Parathyroid adenoma (tissue), 2 donors: ENCODE measurements around the gene NAP1L1.
A peak's percentile ranks its signal among the peaks of the same experiment; 100 is the strongest.

Experiments used
- H2AFZ ChIP-seq: fragments of 300-600 bp; sonication (generic); one replicate; pipeline ENCODE4 v1.7.0; 2017; ENCODE audit warnings: antibody characterized with exemption, mild to moderate bottlenecking
- H3K27ac ChIP-seq: fragments of 300-600 bp; sonication (generic); one replicate; pipeline ENCODE4 v1.7.0; 2017
- H3K27me3 ChIP-seq: fragments of 300-600 bp; sonication (generic); one replicate; pipeline ENCODE4 v1.7.0; 2017; ENCODE audit warnings: low read length; ENCODE audit not compliant: control insufficient read depth, insufficient read depth
- H3K36me3 ChIP-seq: fragments of 300-600 bp; sonication (generic); one replicate; pipeline ENCODE4 v1.7.0; 2017; ENCODE audit warnings: low read length; ENCODE audit not compliant: control insufficient read depth, insufficient read depth
- H3K4me1 ChIP-seq: fragments of 300-600 bp; sonication (generic); one replicate; pipeline ENCODE4 v1.7.0; 2017; ENCODE audit warnings: control low read depth
- H3K4me2 ChIP-seq: fragments of 300-600 bp; sonication (generic); one replicate; pipeline ENCODE4 v1.7.0; 2017; ENCODE audit warnings: low read length
- H3K4me3 ChIP-seq: fragments of 300-600 bp; sonication (generic); one replicate; pipeline ENCODE4 v1.7.0; 2017; ENCODE audit warnings: low read depth, low read length
- H3K79me2 ChIP-seq: fragments of 300-600 bp; sonication (generic); one replicate; pipeline ENCODE4 v1.7.0; 2017; ENCODE audit warnings: control low read depth
- H3K9ac ChIP-seq: fragments of 300-600 bp; sonication (generic); one replicate; pipeline ENCODE4 v1.7.0; 2017; ENCODE audit warnings: mild to moderate bottlenecking
- H3K9me3 ChIP-seq: fragments of 300-600 bp; sonication (generic); one replicate; pipeline ENCODE4 v1.7.0; 2017; ENCODE audit warnings: low read length; ENCODE audit not compliant: control insufficient read depth
- TF ChIP-seq, protein P1 (sequence below): fragments of 300-600 bp; sonication (generic); IDR thresholded peaks from one replicate; pipeline ENCODE4 v1.7.0; 2017; ENCODE audit warnings: antibody characterized with exemption, mild to moderate bottlenecking
- donor health status: primary hyperparathyroidism.

Gene NAP1L1

DNA sequence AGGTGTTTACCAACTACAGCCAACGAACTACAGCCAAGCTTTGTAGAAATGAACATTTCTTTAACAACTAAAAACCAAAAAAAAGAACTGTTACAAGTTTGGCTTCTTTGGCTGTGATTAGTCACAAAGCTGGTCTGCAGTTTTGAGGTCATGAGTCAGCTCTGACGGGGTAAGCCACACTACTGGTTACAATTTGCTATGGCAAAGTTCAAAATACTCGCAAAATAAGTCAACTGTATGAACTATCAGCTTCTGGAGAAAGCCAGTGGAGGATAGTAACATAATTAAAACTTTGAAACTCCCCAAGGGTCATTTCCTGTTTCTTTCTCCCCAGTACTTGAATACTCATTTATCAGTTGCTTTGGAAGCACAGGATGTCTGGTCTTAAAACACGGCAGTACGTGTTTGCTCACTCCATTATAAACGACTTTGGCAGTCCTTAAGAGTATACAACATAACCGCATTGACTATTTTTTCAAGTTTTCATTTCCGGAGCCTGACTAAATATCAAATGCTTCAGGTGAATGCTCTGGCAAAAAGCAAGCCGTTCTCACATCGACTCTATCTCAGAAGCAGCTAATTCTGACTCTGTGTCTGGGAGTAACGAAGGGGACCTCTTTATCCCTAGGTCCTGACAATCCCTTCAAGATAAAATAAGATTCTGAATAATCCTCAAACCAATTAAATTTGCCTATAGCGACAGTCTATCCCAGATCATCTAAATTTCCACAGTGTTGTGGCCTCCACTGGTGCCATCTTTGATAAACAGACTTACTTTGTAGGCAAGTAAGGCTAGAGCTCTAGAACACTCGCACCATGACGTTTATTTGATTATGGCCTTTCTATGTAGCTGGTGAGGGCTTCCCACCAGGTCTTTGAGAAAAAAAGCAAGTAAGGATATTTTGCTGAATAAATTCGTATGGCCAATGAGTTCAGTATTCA is 63.5 kb downstream of the NAP1L1 start:
- Histone ChIP-seq H3K9me3 (no peaks in the 10 kb centered on the region), H3K27me3 (no peaks in the 10 kb centered on the region), H3K4me2 (no peak overlapping the region), H3K36me3 (no peaks in the 10 kb centered on the region), H3K79me2 (no peaks in the 10 kb centered on the region), H3K4me3 (no peak overlapping the region), H3K4me1 (no peaks in the 10 kb centered on the region), H2AFZ (no peak overlapping the region), H3K27ac (peak overlapping the region; percentile 20), H3K9ac (no peak overlapping the region)
- TF ChIP-seq, protein P1, sequence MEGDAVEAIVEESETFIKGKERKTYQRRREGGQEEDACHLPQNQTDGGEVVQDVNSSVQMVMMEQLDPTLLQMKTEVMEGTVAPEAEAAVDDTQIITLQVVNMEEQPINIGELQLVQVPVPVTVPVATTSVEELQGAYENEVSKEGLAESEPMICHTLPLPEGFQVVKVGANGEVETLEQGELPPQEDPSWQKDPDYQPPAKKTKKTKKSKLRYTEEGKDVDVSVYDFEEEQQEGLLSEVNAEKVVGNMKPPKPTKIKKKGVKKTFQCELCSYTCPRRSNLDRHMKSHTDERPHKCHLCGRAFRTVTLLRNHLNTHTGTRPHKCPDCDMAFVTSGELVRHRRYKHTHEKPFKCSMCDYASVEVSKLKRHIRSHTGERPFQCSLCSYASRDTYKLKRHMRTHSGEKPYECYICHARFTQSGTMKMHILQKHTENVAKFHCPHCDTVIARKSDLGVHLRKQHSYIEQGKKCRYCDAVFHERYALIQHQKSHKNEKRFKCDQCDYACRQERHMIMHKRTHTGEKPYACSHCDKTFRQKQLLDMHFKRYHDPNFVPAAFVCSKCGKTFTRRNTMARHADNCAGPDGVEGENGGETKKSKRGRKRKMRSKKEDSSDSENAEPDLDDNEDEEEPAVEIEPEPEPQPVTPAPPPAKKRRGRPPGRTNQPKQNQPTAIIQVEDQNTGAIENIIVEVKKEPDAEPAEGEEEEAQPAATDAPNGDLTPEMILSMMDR = no peak

- Histone ChIP-seq H3K4me3 (no peak overlapping the region), H3K27ac (no peak overlapping the region), H3K9me3 (no peaks in the 10 kb centered on the region), H3K36me3 (no peaks in the 10 kb centered on the region), H3K27me3 (no peaks in the 10 kb centered on the region), H2AFZ (no peak overlapping the region), H3K4me1 (no peaks in the 10 kb centered on the region), H3K4me2 (no peak overlapping the region), H3K79me2 (no peaks in the 10 kb centered on the region), H3K9ac (no peak overlapping the region)
- TF ChIP-seq, protein P1 = no peak
These were observed 64.2 kb downstream of the NAP1L1 start for GRCh38 chr12:76020281-76020680.

GRCh38 chr12:76018672-76019071 is 65.8 kb downstream of the NAP1L1 start:
- H3K4me1 ChIP-seq = no peaks in the 10 kb centered on the region
- H3K79me2 ChIP-seq = no peaks in the 10 kb centered on the region
- no peaks in the 10 kb centered on the region for H3K27me3 ChIP-seq
- H3K9me3 ChIP-seq = no peaks in the 10 kb centered on the region
- H3K9ac ChIP-seq = no peak overlapping the region
- no peak overlapping the region for H2AFZ ChIP-seq
- no peaks in the 10 kb centered on the region for H3K36me3 ChIP-seq
- H3K4me3 ChIP-seq = no peak overlapping the region
- TF ChIP-seq, protein P1 = no peak
- H3K4me2 ChIP-seq = no peak overlapping the region
- H3K27ac ChIP-seq = no peak overlapping the region

- Histone ChIP-seq H3K79me2 (no peaks in the 10 kb centered on the region), H2AFZ (no peak overlapping the region), H3K4me3 (no peak overlapping the region), H3K9ac (no peak overlapping the region), H3K9me3 (no peaks in the 10 kb centered on the region), H3K27ac (no peak overlapping the region), H3K4me2 (no peak overlapping the region), H3K4me1 (no peaks in the 10 kb centered on the region), H3K27me3 (no peaks in the 10 kb centered on the region), H3K36me3 (no peaks in the 10 kb centered on the region)
- TF ChIP-seq, protein P1 = no peak
These were observed 66.4 kb downstream of the NAP1L1 start for GRCh38 chr12:76018111-76018510.

DNA sequence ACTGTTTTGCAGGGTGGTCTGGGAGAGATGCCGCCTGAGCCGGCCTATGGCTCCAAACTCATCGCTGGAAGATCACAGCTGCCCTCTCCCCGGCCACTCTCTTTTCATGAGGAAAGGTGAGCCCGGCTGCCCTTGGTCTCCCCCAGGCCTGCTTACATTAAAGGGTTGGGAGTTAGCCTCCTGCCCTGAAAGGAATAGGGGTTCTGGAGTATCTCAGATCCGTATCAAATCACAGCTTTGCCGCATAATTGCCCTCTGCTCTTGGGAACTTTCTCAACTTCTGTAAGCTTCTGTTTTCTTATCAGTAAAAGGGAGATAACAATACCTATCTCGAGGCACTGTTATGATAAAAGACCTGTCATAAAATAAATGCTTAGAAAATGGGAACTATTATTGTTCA is 70.5 kb downstream of the NAP1L1 start:
- Histone ChIP-seq H3K27me3 (no peaks in the 10 kb centered on the region), H3K9ac (no peak overlapping the region), H2AFZ (no peak overlapping the region), H3K27ac (no peak overlapping the region), H3K9me3 (no peaks in the 10 kb centered on the region), H3K4me1 (no peaks in the 10 kb centered on the region), H3K36me3 (no peaks in the 10 kb centered on the region), H3K79me2 (no peaks in the 10 kb centered on the region), H3K4me2 (no peak overlapping the region), H3K4me3 (no peak overlapping the region)
- TF ChIP-seq, protein P1 = no peak
